Measurements from ENCODE around the gene TRIO.

Gene TRIO

GRCh38 chr5:14125262-14125661 is 17.9 kb upstream of the TRIO start:
- TF ChIP-seq FEZF1 (tag by site-specific recombination; IDR thresholded peaks at IDR 0.05) (no peak), ZNF335 (tag by site-specific recombination; conservative IDR thresholded peaks at IDR 0.05) (no peak), RBAK (tag by site-specific recombination; IDR thresholded peaks at IDR 0.05) (no peak), ZNF16 (tag by site-specific recombination; IDR thresholded peaks at IDR 0.05; ENCODE audit: low read depth) (no peak), ZNF248 (tag by site-specific recombination; IDR thresholded peaks at IDR 0.05) (no peak), ZNF302 (tag by site-specific recombination; IDR thresholded peaks at IDR 0.05; ENCODE audit: low read depth) (no peak), ZNF600 (tag by site-specific recombination; IDR thresholded peaks at IDR 0.05) (no peak)
- TF ChIP-seq, protein P1, sequence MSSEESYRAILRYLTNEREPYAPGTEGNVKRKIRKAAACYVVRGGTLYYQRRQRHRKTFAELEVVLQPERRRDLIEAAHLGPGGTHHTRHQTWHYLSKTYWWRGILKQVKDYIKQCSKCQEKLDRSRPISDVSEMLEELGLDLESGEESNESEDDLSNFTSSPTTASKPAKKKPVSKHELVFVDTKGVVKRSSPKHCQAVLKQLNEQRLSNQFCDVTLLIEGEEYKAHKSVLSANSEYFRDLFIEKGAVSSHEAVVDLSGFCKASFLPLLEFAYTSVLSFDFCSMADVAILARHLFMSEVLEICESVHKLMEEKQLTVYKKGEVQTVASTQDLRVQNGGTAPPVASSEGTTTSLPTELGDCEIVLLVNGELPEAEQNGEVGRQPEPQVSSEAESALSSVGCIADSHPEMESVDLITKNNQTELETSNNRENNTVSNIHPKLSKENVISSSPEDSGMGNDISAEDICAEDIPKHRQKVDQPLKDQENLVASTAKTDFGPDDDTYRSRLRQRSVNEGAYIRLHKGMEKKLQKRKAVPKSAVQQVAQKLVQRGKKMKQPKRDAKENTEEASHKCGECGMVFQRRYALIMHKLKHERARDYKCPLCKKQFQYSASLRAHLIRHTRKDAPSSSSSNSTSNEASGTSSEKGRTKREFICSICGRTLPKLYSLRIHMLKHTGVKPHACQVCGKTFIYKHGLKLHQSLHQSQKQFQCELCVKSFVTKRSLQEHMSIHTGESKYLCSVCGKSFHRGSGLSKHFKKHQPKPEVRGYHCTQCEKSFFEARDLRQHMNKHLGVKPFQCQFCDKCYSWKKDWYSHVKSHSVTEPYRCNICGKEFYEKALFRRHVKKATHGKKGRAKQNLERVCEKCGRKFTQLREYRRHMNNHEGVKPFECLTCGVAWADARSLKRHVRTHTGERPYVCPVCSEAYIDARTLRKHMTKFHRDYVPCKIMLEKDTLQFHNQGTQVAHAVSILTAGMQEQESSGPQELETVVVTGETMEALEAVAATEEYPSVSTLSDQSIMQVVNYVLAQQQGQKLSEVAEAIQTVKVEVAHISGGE (tag by site-specific recombination; conservative IDR thresholded peaks at IDR 0.05; ENCODE audit: low read depth): peak; percentile 66
- TF ChIP-seq, protein P2, sequence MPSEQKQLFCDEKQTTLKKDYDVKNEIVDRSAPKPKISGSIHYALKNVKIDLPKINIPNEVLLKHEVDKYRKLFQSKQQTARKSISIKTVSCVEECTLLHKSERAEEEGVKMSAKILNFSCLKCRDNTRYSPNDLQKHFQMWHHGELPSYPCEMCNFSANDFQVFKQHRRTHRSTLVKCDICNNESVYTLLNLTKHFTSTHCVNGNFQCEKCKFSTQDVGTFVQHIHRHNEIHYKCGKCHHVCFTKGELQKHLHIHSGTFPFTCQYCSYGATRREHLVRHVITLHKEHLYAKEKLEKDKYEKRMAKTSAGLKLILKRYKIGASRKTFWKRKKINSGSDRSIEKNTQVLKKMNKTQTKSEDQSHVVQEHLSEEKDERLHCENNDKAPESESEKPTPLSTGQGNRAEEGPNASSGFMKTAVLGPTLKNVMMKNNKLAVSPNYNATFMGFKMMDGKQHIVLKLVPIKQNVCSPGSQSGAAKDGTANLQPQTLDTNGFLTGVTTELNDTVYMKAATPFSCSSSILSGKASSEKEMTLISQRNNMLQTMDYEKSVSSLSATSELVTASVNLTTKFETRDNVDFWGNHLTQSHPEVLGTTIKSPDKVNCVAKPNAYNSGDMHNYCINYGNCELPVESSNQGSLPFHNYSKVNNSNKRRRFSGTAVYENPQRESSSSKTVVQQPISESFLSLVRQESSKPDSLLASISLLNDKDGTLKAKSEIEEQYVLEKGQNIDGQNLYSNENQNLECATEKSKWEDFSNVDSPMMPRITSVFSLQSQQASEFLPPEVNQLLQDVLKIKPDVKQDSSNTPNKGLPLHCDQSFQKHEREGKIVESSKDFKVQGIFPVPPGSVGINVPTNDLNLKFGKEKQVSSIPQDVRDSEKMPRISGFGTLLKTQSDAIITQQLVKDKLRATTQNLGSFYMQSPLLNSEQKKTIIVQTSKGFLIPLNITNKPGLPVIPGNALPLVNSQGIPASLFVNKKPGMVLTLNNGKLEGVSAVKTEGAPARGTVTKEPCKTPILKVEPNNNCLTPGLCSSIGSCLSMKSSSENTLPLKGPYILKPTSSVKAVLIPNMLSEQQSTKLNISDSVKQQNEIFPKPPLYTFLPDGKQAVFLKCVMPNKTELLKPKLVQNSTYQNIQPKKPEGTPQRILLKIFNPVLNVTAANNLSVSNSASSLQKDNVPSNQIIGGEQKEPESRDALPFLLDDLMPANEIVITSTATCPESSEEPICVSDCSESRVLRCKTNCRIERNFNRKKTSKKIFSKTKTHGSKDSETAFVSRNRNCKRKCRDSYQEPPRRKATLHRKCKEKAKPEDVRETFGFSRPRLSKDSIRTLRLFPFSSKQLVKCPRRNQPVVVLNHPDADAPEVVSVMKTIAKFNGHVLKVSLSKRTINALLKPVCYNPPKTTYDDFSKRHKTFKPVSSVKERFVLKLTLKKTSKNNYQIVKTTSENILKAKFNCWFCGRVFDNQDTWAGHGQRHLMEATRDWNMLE (tag by site-specific recombination; conservative IDR thresholded peaks at IDR 0.05; ENCODE audit: low read depth): no peak
- Histone ChIP-seq H3K9me3 (ENCODE audit: control insufficient read depth, insufficient read depth, low read depth, low read length) (no peaks in the 10 kb centered on the region), H3K27ac (ENCODE audit: extremely low read depth, low read depth, low read length) (no peak overlapping the region), H3K4me1 (ENCODE audit: control insufficient read depth, insufficient read depth, low read length) (0 out of 2 replicates have a peak, but pooled peaks cover 2% of the 10 kb centered on the region), H3K4me3 (ENCODE audit: low read depth, low read length) (no peak overlapping the region), H3K36me3 (ENCODE audit: control insufficient read depth in 2 of 2, insufficient read depth in 1 of 2, low read length in 2 of 2) (no peaks in the 10 kb centered on the region)
- ChIA-PET POLR2A (no interaction called here), CTCF (interaction anchor here (0.6 to 1.7 kb wide), 5 partner anchors 14 to 225 kb away, joined by 3 to 4 read pairs (median 3); partner anchors contain the start of gene TRIO)

GRCh38 chr5:14127587-14127986 is 15.6 kb upstream of the TRIO start:
- Histone ChIP-seq H3K4me1 (ENCODE audit: control insufficient read depth, insufficient read depth, low read length) (peaks cover 11% of the 10 kb centered on the region), H3K27ac (ENCODE audit: extremely low read depth, low read depth, low read length) (no peak overlapping the region), H3K4me3 (ENCODE audit: low read depth, low read length) (no peak overlapping the region), H3K36me3 (ENCODE audit: control insufficient read depth in 2 of 2, insufficient read depth in 1 of 2, low read length in 2 of 2) (no peaks in the 10 kb centered on the region), H3K9me3 (ENCODE audit: control insufficient read depth, insufficient read depth, low read depth, low read length) (no peaks in the 10 kb centered on the region)
- ChIA-PET CTCF (interaction anchor here (3.3 kb wide), 1 partner anchor 19 kb away, joined by 12 read pairs; no protein-coding TSS in a partner anchor), POLR2A (no interaction called here)
- TF ChIP-seq ZNF121 (tag by site-specific recombination; IDR thresholded peaks at IDR 0.05) (no peak), ZBTB20 (tag by site-specific recombination; IDR thresholded peaks at IDR 0.05) (no peak), ZNF610 (tag by site-specific recombination; IDR thresholded peaks at IDR 0.05; ENCODE audit: borderline replicate concordance) (no peak), ZNF18 (tag by site-specific recombination; IDR thresholded peaks at IDR 0.05) (no peak), ZNF645 (tag by site-specific recombination; IDR thresholded peaks at IDR 0.05) (no peak), ZNF791 (tag by site-specific recombination; IDR thresholded peaks at IDR 0.05) (no peak), YY2 (tag by site-specific recombination; IDR thresholded peaks at IDR 0.05) (no peak), GLI4 (tag by site-specific recombination; IDR thresholded peaks at IDR 0.05) (no peak), KLF10 (tag by site-specific recombination; IDR thresholded peaks at IDR 0.05) (no peak), PRDM1 (tag by site-specific recombination; IDR thresholded peaks at IDR 0.05) (no peak), ZNF704 (tag by site-specific recombination; IDR thresholded peaks at IDR 0.05) (no peak)
- TF ChIP-seq, protein P3, sequence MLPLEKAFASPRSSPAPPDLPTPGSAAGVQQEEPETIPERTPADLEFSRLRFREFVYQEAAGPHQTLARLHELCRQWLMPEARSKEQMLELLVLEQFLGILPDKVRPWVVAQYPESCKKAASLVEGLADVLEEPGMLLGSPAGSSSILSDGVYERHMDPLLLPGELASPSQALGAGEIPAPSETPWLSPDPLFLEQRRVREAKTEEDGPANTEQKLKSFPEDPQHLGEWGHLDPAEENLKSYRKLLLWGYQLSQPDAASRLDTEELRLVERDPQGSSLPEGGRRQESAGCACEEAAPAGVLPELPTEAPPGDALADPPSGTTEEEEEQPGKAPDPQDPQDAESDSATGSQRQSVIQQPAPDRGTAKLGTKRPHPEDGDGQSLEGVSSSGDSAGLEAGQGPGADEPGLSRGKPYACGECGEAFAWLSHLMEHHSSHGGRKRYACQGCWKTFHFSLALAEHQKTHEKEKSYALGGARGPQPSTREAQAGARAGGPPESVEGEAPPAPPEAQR (tag by site-specific recombination; IDR thresholded peaks at IDR 0.05): no peak
